ENCODE data around the gene PDXK. TPM values are rescaled to one million over a fixed set of nuclear protein-coding genes. Genes with fewer than 3 reads are reported as not detected.

Gene PDXK
- total and polyA plus RNA-seq, 7 donors = 17.2 to 96.5 (median 37.0) TPM

DNA sequence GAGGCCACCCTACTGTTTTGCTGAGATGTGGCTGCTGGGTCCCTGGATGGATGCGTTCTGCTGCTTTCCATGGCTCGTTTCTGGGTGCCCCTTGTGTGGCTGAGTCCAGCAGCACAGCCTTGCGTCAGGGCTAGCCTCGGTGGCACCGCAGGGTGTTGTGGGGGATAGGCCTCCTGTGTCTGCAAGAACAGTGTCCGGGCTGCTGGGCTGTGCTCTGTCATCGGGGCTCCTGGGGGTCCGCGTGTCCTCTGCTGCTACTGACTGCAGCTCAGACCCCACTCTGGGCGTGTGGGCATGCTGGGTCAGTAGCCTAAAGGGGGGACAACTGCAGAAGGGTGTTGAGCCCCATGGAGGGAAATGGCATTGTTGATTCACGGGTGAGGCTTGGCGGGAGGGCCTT is 75.4 kb downstream of the PDXK start:
- no peak overlapping the region for H3K27ac ChIP-seq
- H3K27me3 ChIP-seq (ENCODE audit: insufficient read depth in 3 of 3, low read length in 2 of 3) = no peaks in the 10 kb centered on the region
- ATAC-seq (no peak), DNase-seq (no peak)
- 85 to 93% (median 86%) methylated on average over 12 of the region's 12 CpGs for WGBS, 3 donors
- TF ChIP-seq, protein P1, sequence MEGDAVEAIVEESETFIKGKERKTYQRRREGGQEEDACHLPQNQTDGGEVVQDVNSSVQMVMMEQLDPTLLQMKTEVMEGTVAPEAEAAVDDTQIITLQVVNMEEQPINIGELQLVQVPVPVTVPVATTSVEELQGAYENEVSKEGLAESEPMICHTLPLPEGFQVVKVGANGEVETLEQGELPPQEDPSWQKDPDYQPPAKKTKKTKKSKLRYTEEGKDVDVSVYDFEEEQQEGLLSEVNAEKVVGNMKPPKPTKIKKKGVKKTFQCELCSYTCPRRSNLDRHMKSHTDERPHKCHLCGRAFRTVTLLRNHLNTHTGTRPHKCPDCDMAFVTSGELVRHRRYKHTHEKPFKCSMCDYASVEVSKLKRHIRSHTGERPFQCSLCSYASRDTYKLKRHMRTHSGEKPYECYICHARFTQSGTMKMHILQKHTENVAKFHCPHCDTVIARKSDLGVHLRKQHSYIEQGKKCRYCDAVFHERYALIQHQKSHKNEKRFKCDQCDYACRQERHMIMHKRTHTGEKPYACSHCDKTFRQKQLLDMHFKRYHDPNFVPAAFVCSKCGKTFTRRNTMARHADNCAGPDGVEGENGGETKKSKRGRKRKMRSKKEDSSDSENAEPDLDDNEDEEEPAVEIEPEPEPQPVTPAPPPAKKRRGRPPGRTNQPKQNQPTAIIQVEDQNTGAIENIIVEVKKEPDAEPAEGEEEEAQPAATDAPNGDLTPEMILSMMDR (IDR thresholded peaks at IDR 0.05) = no peak
- no peaks in the 10 kb centered on the region for H3K9me3 ChIP-seq
- peaks cover 10 to 88% of the 10 kb centered on the region in 2 donors for H3K36me3 ChIP-seq (ENCODE audit: insufficient read depth in 1 of 2, low read depth in 1 of 2)
- intact Hi-C loops (cut with DNase I) = no loop called here
- H3K4me3 ChIP-seq = no peak overlapping the region
- H3K4me1 ChIP-seq = peaks cover 11% of the 10 kb centered on the region

DNA sequence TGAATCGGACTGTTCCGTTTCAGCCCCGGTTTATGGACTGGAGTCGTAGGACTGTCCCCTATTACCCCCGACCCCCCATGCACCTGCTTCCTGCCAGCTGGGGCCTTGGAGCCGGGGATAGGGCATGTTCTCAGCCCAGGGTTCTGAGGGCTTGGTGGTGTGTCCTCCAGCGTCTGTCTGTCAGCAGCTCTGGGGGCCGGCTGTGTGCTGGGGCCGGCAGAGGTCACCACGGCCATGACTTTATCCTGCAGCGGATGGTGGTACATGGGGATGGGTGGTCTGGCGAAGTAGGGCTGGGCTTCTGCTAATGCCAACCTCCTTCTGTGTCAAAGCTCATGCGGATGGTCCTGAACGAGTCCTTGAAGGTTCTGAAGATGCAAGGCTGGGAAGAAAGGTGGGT is 75.9 kb downstream of the PDXK start:
- peaks cover 10 to 93% of the 10 kb centered on the region in 2 donors for H3K36me3 ChIP-seq (ENCODE audit: insufficient read depth in 1 of 2, low read depth in 1 of 2)
- no peaks in the 10 kb centered on the region for H3K27me3 ChIP-seq (ENCODE audit: insufficient read depth in 3 of 3, low read length in 2 of 3)
- intact Hi-C loops (cut with DNase I) = no loop called here
- TF ChIP-seq, protein P1 (IDR thresholded peaks at IDR 0.05) = no peak
- ATAC-seq = no peak
- H3K4me1 ChIP-seq = peaks cover 11% of the 10 kb centered on the region
- no peak for DNase-seq
- no peaks in the 10 kb centered on the region for H3K9me3 ChIP-seq
- no peak overlapping the region for H3K27ac ChIP-seq
- no peak overlapping the region for H3K4me3 ChIP-seq
- 84 to 87% (median 85%) methylated on average over 11 to 14 of the region's 14 CpGs for WGBS, 3 donors

DNA sequence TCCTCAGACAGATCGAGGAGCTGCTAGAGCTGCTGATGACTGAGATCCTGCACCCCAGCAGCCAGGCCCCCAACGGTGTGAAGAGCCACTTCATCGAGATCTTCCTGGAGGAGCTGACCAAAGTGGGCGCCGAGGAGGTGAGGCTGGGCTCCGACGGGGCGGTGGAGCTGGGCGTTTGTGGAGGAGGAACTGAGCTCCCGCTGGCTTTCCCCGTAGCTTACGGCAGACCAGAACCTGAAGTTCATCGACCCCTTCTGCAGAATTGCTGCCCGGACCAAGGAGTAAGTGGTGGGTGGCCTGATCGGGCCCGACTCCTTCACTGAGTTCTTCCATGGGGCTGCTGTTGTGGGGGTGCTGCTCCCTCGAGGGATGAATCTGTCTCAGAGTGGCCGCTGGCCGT is 78.5 kb downstream of the PDXK start:
- DNase-seq = no peak
- 92 to 93% (median 92%) methylated on average over 19 of the region's 19 CpGs for WGBS, 3 donors
- intact Hi-C loops (cut with DNase I) = no loop called here

DNA sequence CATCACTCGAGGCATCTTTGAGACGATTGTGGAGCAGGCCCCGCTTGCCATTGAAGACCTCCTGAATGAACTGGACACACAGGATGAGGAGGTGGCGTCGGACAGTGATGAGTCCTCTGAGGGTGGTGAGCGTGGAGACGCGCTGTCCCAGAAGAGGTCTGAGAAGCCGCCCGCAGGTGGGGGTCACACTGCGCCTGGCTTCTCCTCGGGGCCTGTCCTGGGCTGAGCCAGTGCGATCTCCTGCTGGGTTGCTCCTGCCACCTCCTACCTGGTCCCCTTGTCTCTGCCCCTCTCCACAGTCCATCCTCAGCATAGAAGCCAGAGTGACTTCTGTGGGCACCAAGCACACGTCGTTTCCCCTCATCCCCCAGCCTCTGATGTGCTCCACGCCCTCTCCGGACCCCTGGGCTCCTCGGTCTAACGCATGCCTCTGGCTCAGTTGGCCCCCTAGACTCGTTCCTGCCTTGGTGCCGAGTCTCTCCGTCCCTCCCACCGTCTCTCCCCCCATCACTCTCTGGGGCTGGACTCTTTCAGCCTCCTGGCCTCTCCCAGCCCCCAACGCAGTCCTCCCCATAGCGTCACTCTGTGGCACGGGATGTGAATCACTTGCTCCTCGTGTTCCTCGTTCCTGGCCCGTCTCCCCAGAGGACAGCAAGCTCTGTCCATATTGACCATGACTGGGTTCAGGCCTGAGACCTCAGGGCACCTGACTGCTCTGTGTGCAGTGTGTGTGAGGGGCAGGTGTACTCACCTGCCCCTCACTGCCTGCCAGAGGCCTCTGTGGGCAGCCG is 79.2 kb downstream of the PDXK start:
- Histone ChIP-seq H3K4me3 (no peak overlapping the region), H3K9me3 (no peaks in the 10 kb centered on the region), H3K4me1 (no peaks in the 10 kb centered on the region), H3K27me3 (ENCODE audit: insufficient read depth in 3 of 3, low read length in 2 of 3) (no peaks in the 10 kb centered on the region), H3K36me3 (ENCODE audit: insufficient read depth in 1 of 2, low read depth in 1 of 2) (peaks cover 12 to 100% of the 10 kb centered on the region in 2 donors), H3K27ac (no peak overlapping the region)
- TF ChIP-seq, protein P1 (IDR thresholded peaks at IDR 0.05) = no peak
- ATAC-seq (no peak), DNase-seq (no peak)
- intact Hi-C loops (cut with DNase I) = no loop called here
- 88 to 92% (median 91%) methylated on average over 28 to 30 of the region's 30 CpGs for WGBS, 3 donors

More for the DNA sequence above, 78.5 kb downstream of the PDXK start:
- Histone ChIP-seq H3K27ac (no peak overlapping the region), H3K9me3 (no peaks in the 10 kb centered on the region), H3K36me3 (ENCODE audit: insufficient read depth in 1 of 2, low read depth in 1 of 2) (peaks cover 12 to 100% of the 10 kb centered on the region in 2 donors), H3K27me3 (ENCODE audit: insufficient read depth in 3 of 3, low read length in 2 of 3) (no peaks in the 10 kb centered on the region), H3K4me1 (no peaks in the 10 kb centered on the region), H3K4me3 (no peak overlapping the region)
- ATAC-seq = no peak
- TF ChIP-seq, protein P1 (IDR thresholded peaks at IDR 0.05) = no peak
